HG03097 (cell line): ENCODE measurements around the gene TNF.

Experiments
- ATAC-seq: cut with Tn5 transposase; IDR thresholded peaks from one replicate; pipeline ENCODE4 v1.9.1; 2021; ENCODE audit not compliant: unreplicated experiment, low FRiP score

The TNF gene

GRCh38 chr6:31622684-31623091 is 47.3 kb downstream of the TNF start:
- ATAC-seq: no peak

- no peak for ATAC-seq
Observed at GRCh38 chr6:31624070-31624469, 48.7 kb downstream of the TNF start.

GRCh38 chr6:31626952-31627351 is 51.6 kb downstream of the TNF start:
- ATAC-seq: no peak

GRCh38 chr6:31627690-31628287 is 52.4 kb downstream of the TNF start:
- no peak for ATAC-seq
